OCI-LY7 (cell line): ENCODE measurements around the gene RNF207. TPM values are rescaled to one million over a fixed set of nuclear protein-coding genes. Genes with fewer than 3 reads are reported as not detected.

Experiments
- BruUV-seq: library from RNA; stranded (reverse); fragments of 400-500 nt; replicated peaks from 2 replicates; lab custom pipeline; 2021; lab: Mats Ljungman, UMichigan
- CTCF ChIA-PET: fragments of 300-600 bp; sonication (Branson Sonifier 250); formaldehyde crosslinking; loops from one replicate; lab custom pipeline; 2022; ENCODE audit warnings: antibody characterized with exemption; ENCODE audit not compliant: unreplicated experiment; lab: Charles Lee
- POLR2A ChIA-PET: fragments of 300-600 bp; sonication (Branson Sonifier 250); formaldehyde crosslinking; loops from one replicate; lab custom pipeline; 2022; ENCODE audit warnings: antibody characterized with exemption; lab: Charles Lee
- DNase-seq: peaks from one replicate; pipeline ENCODE4 v3.0.0-alpha.2; 2015; ENCODE audit warnings: low spot score
- H2AFZ ChIP-seq: fragments of 200-600 bp; sonication (generic), shearing (Covaris generic); 2 replicates; pipeline ENCODE4 v1.6.1; 2014; ENCODE audit warnings: mild to moderate bottlenecking, antibody characterized with exemption, low read length, moderate library complexity
- H3K27ac ChIP-seq: fragments of 200-600 bp; sonication (generic); 2 replicates; pipeline ENCODE4 v1.5.1; 2014; ENCODE audit warnings: mixed run types, low read depth, mild to moderate bottlenecking, moderate library complexity, low read length, inconsistent platforms; ENCODE audit not compliant: poor library complexity, severe bottlenecking
- H3K36me3 ChIP-seq: fragments of 200-600 bp; sonication (generic); 2 replicates; pipeline ENCODE4 v1.6.1; 2014; ENCODE audit warnings: mild to moderate bottlenecking, antibody characterized with exemption, low read length, moderate library complexity, mixed read lengths; ENCODE audit not compliant: insufficient read depth
- H3K4me1 ChIP-seq: fragments of 200-600 bp; sonication (generic); 2 replicates; pipeline ENCODE4 v1.5.1; 2014; ENCODE audit warnings: mild to moderate bottlenecking, low read length; ENCODE audit not compliant: insufficient read depth, poor library complexity, severe bottlenecking
- H3K4me2 ChIP-seq: fragments of 200-600 bp; sonication (generic); 2 replicates; pipeline ENCODE4 v1.6.1; 2014; ENCODE audit warnings: mild to moderate bottlenecking, low read length
- H3K4me3 ChIP-seq: fragments of 200-600 bp; sonication (generic); 2 replicates; pipeline ENCODE4 v1.5.1; 2014; ENCODE audit warnings: mild to moderate bottlenecking, low read depth, low read length; ENCODE audit not compliant: poor library complexity, severe bottlenecking
- H3K79me2 ChIP-seq: fragments of 200-600 bp; sonication (generic); 2 replicates; pipeline ENCODE4 v1.6.1; 2016; ENCODE audit warnings: low read depth, mild to moderate bottlenecking, low read length, moderate library complexity, mixed read lengths; ENCODE audit not compliant: insufficient read depth
- H3K9me2 ChIP-seq: fragments of 200-600 bp; sonication (generic); 2 replicates; pipeline ENCODE4 v1.6.1; 2016; ENCODE audit warnings: mild to moderate bottlenecking, low read length, mixed read lengths; ENCODE audit not compliant: insufficient read depth
- H3K9me3 ChIP-seq: fragments of 200-600 bp; sonication (generic); 2 replicates; pipeline ENCODE4 v1.6.1; 2014; ENCODE audit warnings: mild to moderate bottlenecking, mixed run types, low read length, mixed read lengths
- H4K20me1 ChIP-seq: fragments of 200-600 bp; sonication (generic); 2 replicates; pipeline ENCODE4 v1.6.1; 2014; ENCODE audit warnings: mild to moderate bottlenecking, antibody characterized with exemption, low read length, moderate library complexity, mixed read lengths; ENCODE audit not compliant: insufficient read depth
- EZH2phosphoT487 ChIP-seq: fragments of 200-600 bp; sonication (generic); IDR thresholded peaks from 2 replicates; pipeline ENCODE4 v1.6.1; 2018; ENCODE audit warnings: low read depth, borderline replicate concordance, mild to moderate bottlenecking, mixed run types, antibody characterized with exemption, low read length, moderate library complexity, mixed read lengths
- intact Hi-C: fragments of 100-400 bp; cut with micrococcal nuclease; formaldehyde crosslinking; loops from one replicate; pipeline ENCODE4 v1.10.0; 2022; ENCODE audit not compliant: unreplicated experiment
- total RNA-seq, 2 experiments: library from RNA; depleted of rRNA in 1 of 2; stranded (reverse); fragments of >200 nt in 1 of 2; shearing (Covaris generic) in 1 of 2; gene quantifications; 2 replicates each; pipeline ENCODE4 v1.2.3, GENCODE V29; 2014 to 2022
- TF ChIP-seq, protein P1 (sequence below): fragments of 200-600 bp; sonication (generic); conservative IDR thresholded peaks from 2 replicates; pipeline ENCODE4 v1.5.1; 2014; ENCODE audit warnings: mild to moderate bottlenecking, antibody characterized with exemption, low read length, moderate library complexity, mixed read lengths

RNF207 gene
- total RNA-seq, 2 experiments from 2014 or later = not detected

DNA sequence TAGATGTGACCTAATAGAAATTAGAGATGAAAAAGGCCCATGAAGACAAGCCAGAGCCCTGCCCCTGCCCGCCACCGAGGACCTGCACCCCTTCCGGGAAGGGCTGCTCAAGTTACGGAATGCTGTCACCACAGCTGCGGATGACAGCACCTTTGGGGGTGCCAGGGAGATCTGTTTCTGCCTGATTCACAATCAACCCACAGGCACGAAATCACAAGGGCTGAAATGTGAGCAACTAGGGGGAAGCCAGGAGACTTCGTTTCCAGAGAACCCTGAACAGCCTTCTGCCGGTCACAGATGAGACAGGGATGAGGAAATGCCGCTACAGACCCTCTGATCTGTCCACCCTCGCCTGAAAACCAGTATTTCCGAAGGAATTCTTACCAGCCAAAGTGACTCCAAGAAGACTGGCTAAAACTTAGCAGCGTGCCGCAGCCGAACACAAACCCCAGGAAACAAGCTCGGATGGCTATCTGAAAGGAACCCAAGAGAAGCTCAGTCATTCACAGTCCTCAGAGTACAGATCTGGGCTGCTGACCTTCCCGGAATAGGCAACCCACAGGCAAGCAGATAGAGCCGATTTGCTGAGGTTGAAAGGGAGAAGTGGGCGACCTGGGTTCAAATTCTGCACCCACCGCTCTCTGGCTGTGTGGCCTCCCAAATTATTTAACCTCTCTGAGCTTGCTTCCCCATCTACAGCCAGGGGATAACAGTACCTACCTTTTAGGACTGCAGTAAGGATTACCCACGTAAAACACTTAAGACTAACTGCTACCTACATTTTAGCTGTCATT is 28.8 kb downstream of the RNF207 start:
- H3K27ac ChIP-seq = peak overlapping the region; percentile 14
- intact Hi-C loops = loop anchor here (5.0 kb wide), 2 partner anchors 37 to 158 kb away; partner anchors contain the start of genes ACOT7 and RPL22
- TF ChIP-seq, protein P1, sequence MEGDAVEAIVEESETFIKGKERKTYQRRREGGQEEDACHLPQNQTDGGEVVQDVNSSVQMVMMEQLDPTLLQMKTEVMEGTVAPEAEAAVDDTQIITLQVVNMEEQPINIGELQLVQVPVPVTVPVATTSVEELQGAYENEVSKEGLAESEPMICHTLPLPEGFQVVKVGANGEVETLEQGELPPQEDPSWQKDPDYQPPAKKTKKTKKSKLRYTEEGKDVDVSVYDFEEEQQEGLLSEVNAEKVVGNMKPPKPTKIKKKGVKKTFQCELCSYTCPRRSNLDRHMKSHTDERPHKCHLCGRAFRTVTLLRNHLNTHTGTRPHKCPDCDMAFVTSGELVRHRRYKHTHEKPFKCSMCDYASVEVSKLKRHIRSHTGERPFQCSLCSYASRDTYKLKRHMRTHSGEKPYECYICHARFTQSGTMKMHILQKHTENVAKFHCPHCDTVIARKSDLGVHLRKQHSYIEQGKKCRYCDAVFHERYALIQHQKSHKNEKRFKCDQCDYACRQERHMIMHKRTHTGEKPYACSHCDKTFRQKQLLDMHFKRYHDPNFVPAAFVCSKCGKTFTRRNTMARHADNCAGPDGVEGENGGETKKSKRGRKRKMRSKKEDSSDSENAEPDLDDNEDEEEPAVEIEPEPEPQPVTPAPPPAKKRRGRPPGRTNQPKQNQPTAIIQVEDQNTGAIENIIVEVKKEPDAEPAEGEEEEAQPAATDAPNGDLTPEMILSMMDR = no peak
- TF ChIP-seq EZH2phosphoT487 = no peak
- no TSS peak for BruUV-seq
- peak overlapping the region; percentile 96 for H3K4me3 ChIP-seq
- ChIA-PET POLR2A (interaction anchor here (1.0 to 1.5 kb wide), 2 partner anchors 34 to 242 kb away, joined by 3 to 7 read pairs; partner anchors contain the start of gene NPHP4), CTCF (no interaction called here)
- peaks cover 24% of the 10 kb centered on the region for H3K79me2 ChIP-seq
- no peaks in the 10 kb centered on the region for H3K9me3 ChIP-seq
- H3K9me2 ChIP-seq = no peaks in the 10 kb centered on the region
- H3K4me2 ChIP-seq = peak overlapping the region; percentile 92
- H4K20me1 ChIP-seq = 0 out of 2 replicates have a peak, but pooled peaks cover 11% of the 10 kb centered on the region
- peak; percentile 32 for DNase-seq
- H3K4me1 ChIP-seq = peaks cover 20% of the 10 kb centered on the region
- H3K36me3 ChIP-seq = peaks cover 47% of the 10 kb centered on the region
- H2AFZ ChIP-seq = peak overlapping the region; percentile 24; the same call in 1 of the 2 replicates

DNA sequence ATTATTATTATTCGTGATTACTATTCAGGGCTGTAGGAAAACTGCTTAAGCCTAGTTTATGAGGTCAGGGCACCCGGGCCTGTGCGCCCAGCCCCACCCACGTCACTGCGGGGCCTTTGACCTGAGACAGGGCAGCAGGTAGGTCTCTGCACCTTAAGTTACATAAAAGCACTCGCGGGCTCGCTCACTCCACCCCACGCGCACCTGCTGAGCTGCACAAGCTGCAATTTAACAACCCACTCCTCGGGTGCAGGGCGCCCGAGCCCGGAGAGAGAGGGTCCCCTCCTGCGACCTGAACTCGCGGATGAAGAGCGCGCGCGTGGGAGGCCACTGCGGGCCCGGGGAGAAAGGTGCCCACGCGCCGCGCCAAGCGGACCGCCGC is 29.4 kb downstream of the RNF207 start:
- ChIA-PET CTCF (no interaction called here), POLR2A (interaction anchor here (1.0 to 1.5 kb wide), 2 partner anchors 35 to 243 kb away, joined by 3 to 7 read pairs; partner anchors contain the start of gene NPHP4)
- H3K4me3 ChIP-seq = peak overlapping the region; percentile 96
- H3K9me3 ChIP-seq = no peaks in the 10 kb centered on the region
- H3K27ac ChIP-seq = peak overlapping the region; percentile 14
- no TSS peak for BruUV-seq
- H2AFZ ChIP-seq = peak overlapping the region; percentile 24; the same call in 1 of the 2 replicates
- intact Hi-C loops = loop anchor here (5.0 kb wide), 2 partner anchors 38 to 157 kb away; partner anchors contain the start of genes ACOT7 and RPL22
- DNase-seq = peak; percentile 40
- no peaks in the 10 kb centered on the region for H3K9me2 ChIP-seq
- peaks cover 24% of the 10 kb centered on the region for H3K79me2 ChIP-seq
- peak overlapping the region; percentile 92 for H3K4me2 ChIP-seq
- TF ChIP-seq EZH2phosphoT487 = no peak
- TF ChIP-seq, protein P1 = no peak
- peaks cover 20% of the 10 kb centered on the region for H3K4me1 ChIP-seq
- H4K20me1 ChIP-seq = 0 out of 2 replicates have a peak, but pooled peaks cover 11% of the 10 kb centered on the region
- H3K36me3 ChIP-seq = peaks cover 41% of the 10 kb centered on the region
